Measurements from ENCODE around the gene BCAS3. TPM values are rescaled to one million over a fixed set of nuclear protein-coding genes. Genes with fewer than 3 reads are reported as not detected.

BCAS3 gene
- polyA plus RNA-seq, 3 donors, result 10.3 to 19.1 (median 14.7) TPM

DNA sequence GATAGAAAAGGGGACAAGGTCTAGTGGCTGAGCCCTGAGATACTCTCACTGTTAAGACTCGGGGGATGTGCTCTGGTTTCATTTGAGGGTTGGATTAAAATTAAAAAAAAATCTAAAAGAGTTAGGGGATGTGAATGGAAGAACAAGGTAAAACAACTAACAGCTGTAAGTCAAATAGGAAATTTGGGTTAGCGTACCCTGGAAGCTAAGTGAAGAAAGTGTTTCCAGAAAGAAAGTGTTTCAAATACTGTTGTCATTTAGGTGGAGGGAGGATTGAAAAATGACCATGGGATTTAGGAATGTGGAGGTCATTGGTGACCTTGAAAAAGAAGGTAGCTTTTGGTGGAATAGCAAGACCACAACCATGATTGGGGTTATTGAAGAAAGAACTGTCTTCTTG lies 40.0 kb upstream of the BCAS3 start:
- no peak overlapping the region for H3K4me2 ChIP-seq (replicated peaks; ENCODE audit: extremely low read depth, low read length, poor library complexity, severe bottlenecking)
- H3K4me3 ChIP-seq (replicated peaks in 1 of 3; ENCODE audit: low read depth in 2 of 3, low read length in 3 of 3), result no peak overlapping the region
- Mint-ChIP-seq H3K27me3 (ENCODE audit: low read depth in 3 of 3) (no peaks in the 10 kb centered on the region), H3K4me3 (no peak overlapping the region), H3K4me1 (no peaks in the 10 kb centered on the region), H3K9me3 (peaks cover 0 to 1% (median 0%) of the 10 kb centered on the region in 7 donors), H3K36me3 (peaks cover 51 to 81% of the 10 kb centered on the region in 2 donors), H3K27ac (peak overlapping the region in 2 of 7 donors; percentile 10 to 56)
- H3K27ac ChIP-seq (ENCODE audit: low read depth in 1 of 2, low read length in 2 of 2), result no peak overlapping the region
- peaks cover 45 to 74% of the 10 kb centered on the region in 2 donors for H3K36me3 ChIP-seq (replicated peaks in 1 of 2; ENCODE audit: control insufficient read depth in 1 of 2, insufficient read depth in 2 of 2, low read length in 2 of 2)
- no peaks in the 10 kb centered on the region for H3K9me3 ChIP-seq (replicated peaks in 1 of 2; ENCODE audit: control insufficient read depth in 1 of 2, insufficient read depth in 1 of 2, low read length in 2 of 2)
- WGBS (ENCODE audit: insufficient coverage), result 92% methylated on average over 2 of the region's 2 CpGs
- H2AFZ ChIP-seq (ENCODE audit: insufficient read depth, low read depth, low read length, poor library complexity, severe bottlenecking), result no peak overlapping the region
- DNase-seq, result no peak
- TF ChIP-seq, protein P1, sequence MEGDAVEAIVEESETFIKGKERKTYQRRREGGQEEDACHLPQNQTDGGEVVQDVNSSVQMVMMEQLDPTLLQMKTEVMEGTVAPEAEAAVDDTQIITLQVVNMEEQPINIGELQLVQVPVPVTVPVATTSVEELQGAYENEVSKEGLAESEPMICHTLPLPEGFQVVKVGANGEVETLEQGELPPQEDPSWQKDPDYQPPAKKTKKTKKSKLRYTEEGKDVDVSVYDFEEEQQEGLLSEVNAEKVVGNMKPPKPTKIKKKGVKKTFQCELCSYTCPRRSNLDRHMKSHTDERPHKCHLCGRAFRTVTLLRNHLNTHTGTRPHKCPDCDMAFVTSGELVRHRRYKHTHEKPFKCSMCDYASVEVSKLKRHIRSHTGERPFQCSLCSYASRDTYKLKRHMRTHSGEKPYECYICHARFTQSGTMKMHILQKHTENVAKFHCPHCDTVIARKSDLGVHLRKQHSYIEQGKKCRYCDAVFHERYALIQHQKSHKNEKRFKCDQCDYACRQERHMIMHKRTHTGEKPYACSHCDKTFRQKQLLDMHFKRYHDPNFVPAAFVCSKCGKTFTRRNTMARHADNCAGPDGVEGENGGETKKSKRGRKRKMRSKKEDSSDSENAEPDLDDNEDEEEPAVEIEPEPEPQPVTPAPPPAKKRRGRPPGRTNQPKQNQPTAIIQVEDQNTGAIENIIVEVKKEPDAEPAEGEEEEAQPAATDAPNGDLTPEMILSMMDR (IDR thresholded peaks at IDR 0.05), result no peak
- H3K79me2 ChIP-seq (ENCODE audit: insufficient read depth, low read length), result peaks cover 56% of the 10 kb centered on the region
- H3K27me3 ChIP-seq (ENCODE audit: control insufficient read depth in 2 of 2, insufficient read depth in 2 of 2, low read length in 2 of 2), result no peaks in the 10 kb centered on the region
- peaks cover 89% of the 10 kb centered on the region for H4K20me1 ChIP-seq (ENCODE audit: insufficient read depth, low read length)
- intact Hi-C loops (cut with micrococcal nuclease), result no loop called here
- H3K4me1 ChIP-seq (ENCODE audit: control insufficient read depth in 1 of 2, insufficient read depth in 2 of 2, low read length in 2 of 2), result no peaks in the 10 kb centered on the region
- no peak overlapping the region for H3K9ac ChIP-seq (ENCODE audit: insufficient read depth, low read length, poor library complexity, severe bottlenecking)

DNA sequence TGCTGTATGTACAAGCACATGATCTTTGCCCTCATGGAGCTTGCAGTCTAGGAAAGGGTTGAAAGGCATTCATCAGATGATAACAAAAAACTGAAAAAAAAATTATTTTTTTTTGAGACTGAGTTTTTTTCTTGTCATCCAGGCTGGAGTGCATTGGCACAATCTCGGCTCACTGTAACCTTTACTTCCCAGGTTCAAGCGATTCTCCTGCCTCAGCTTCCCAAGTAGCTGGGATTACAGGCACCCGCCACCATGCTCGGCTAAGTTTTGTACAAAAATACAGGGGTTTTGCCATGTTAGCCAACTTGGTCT lies 38.7 kb upstream of the BCAS3 start:
- Histone ChIP-seq H3K9ac (ENCODE audit: insufficient read depth, low read length, poor library complexity, severe bottlenecking) (no peak overlapping the region), H3K4me1 (ENCODE audit: control insufficient read depth in 1 of 2, insufficient read depth in 2 of 2, low read length in 2 of 2) (no peaks in the 10 kb centered on the region), H3K9me3 (replicated peaks in 1 of 2; ENCODE audit: control insufficient read depth in 1 of 2, insufficient read depth in 1 of 2, low read length in 2 of 2) (no peaks in the 10 kb centered on the region), H3K27me3 (ENCODE audit: control insufficient read depth in 2 of 2, insufficient read depth in 2 of 2, low read length in 2 of 2) (no peaks in the 10 kb centered on the region), H3K27ac (ENCODE audit: low read depth in 1 of 2, low read length in 2 of 2) (no peak overlapping the region), H3K4me3 (replicated peaks in 1 of 3; ENCODE audit: low read depth in 2 of 3, low read length in 3 of 3) (no peak overlapping the region), H2AFZ (ENCODE audit: insufficient read depth, low read depth, low read length, poor library complexity, severe bottlenecking) (no peak overlapping the region), H3K4me2 (replicated peaks; ENCODE audit: extremely low read depth, low read length, poor library complexity, severe bottlenecking) (no peak overlapping the region), H4K20me1 (ENCODE audit: insufficient read depth, low read length) (peaks cover 89% of the 10 kb centered on the region), H3K36me3 (replicated peaks in 1 of 2; ENCODE audit: control insufficient read depth in 1 of 2, insufficient read depth in 2 of 2, low read length in 2 of 2) (peaks cover 46 to 75% of the 10 kb centered on the region in 2 donors), H3K79me2 (ENCODE audit: insufficient read depth, low read length) (peaks cover 65% of the 10 kb centered on the region)
- no peak for DNase-seq
- TF ChIP-seq, protein P1 (IDR thresholded peaks at IDR 0.05), result peak; percentile 48
- Mint-ChIP-seq H3K4me1 (no peaks in the 10 kb centered on the region), H3K27ac (no peak overlapping the region), H3K27me3 (ENCODE audit: low read depth in 3 of 3) (no peaks in the 10 kb centered on the region), H3K36me3 (peaks cover 53 to 80% of the 10 kb centered on the region in 2 donors), H3K9me3 (peaks cover 0 to 1% (median 0%) of the 10 kb centered on the region in 7 donors), H3K4me3 (no peak overlapping the region)
- intact Hi-C loops (cut with micrococcal nuclease), result no loop called here
- 87% methylated on average over 3 of the region's 4 CpGs for WGBS (ENCODE audit: insufficient coverage)

All from CD14-positive monocyte (primary cell).